Endodermal cell (in vitro differentiated cells): Measurements from ENCODE around the gene SENP1. TPM values are rescaled to one million over a fixed set of nuclear protein-coding genes. Genes with fewer than 3 reads are reported as not detected.

Source experiments
- DNase-seq: peaks from one replicate; pipeline ENCODE4 v3.0.0-alpha.2; 2017
- H3K27ac ChIP-seq: 2 replicates; pipeline ENCODE4 v1.5.1; 2013; ENCODE audit warnings: mild to moderate bottlenecking, low read depth, low read length, moderate library complexity
- H3K27me3 ChIP-seq: 2 replicates; pipeline ENCODE4 v1.6.1; 2013; ENCODE audit warnings: mild to moderate bottlenecking, low read length, moderate library complexity; ENCODE audit not compliant: insufficient read depth, control insufficient read depth, poor library complexity, severe bottlenecking
- H3K36me3 ChIP-seq: 2 replicates; pipeline ENCODE4 v1.7.0; 2013; ENCODE audit warnings: mild to moderate bottlenecking, low read length, moderate library complexity; ENCODE audit not compliant: control insufficient read depth, insufficient read depth
- H3K4me1 ChIP-seq: one replicate; pipeline ENCODE4 v1.7.0; 2013; ENCODE audit warnings: low read length; ENCODE audit not compliant: control insufficient read depth, insufficient read depth
- H3K4me3 ChIP-seq: 2 replicates; pipeline ENCODE4 v1.5.1; 2013; ENCODE audit warnings: mild to moderate bottlenecking, low read length, moderate library complexity
- H3K9ac ChIP-seq: 2 replicates; pipeline ENCODE4 v1.6.1; 2013; ENCODE audit warnings: mild to moderate bottlenecking, low read length, moderate library complexity; ENCODE audit not compliant: poor library complexity, severe bottlenecking; ENCODE audit errors: extremely low read depth
- H3K9me3 ChIP-seq: 2 replicates; pipeline ENCODE4 v1.6.1; 2013; ENCODE audit warnings: mild to moderate bottlenecking, low read length, moderate library complexity; ENCODE audit not compliant: control insufficient read depth
- H3K27ac Mint-ChIP-seq: 2 replicates; pipeline ENCODE4 v1.8.0; 2020; ENCODE audit warnings: mixed read lengths
- H3K27me3 Mint-ChIP-seq: 2 replicates; pipeline ENCODE4 v1.8.0; 2021; ENCODE audit warnings: mild to moderate bottlenecking, mixed read lengths; ENCODE audit not compliant: insufficient read depth
- H3K36me3 Mint-ChIP-seq: 2 replicates; pipeline ENCODE4 v1.8.0; 2020; ENCODE audit warnings: low read depth, mixed read lengths
- H3K4me1 Mint-ChIP-seq: 2 replicates; pipeline ENCODE4 v1.8.0; 2020; ENCODE audit warnings: mixed read lengths
- H3K4me3 Mint-ChIP-seq: 2 replicates; pipeline ENCODE4 v1.8.0; 2020; ENCODE audit warnings: mild to moderate bottlenecking, moderate library complexity, mixed read lengths
- H3K9me3 Mint-ChIP-seq: 2 replicates; pipeline ENCODE4 v1.8.0; 2020; ENCODE audit warnings: mild to moderate bottlenecking, mixed read lengths
- CTCF ChIP-seq: fragments of 200-600 bp; sonication (generic); conservative IDR thresholded peaks from 2 replicates; pipeline ENCODE4 v1.5.0; 2021; ENCODE audit warnings: antibody characterized with exemption, mild to moderate bottlenecking
- WGBS, 2 experiments: methylation state at CpG; one replicate each; pipeline versions ENCODE4 v1.1.5 to v1.1.7; 2013; ENCODE audit warnings: missing lambda C conversion rate in 2 of 2, mixed read lengths in 1 of 2; ENCODE audit not compliant: insufficient coverage in 1 of 2, insufficient read length in 1 of 2; 5-methylcytosine and 5-hydroxymethylcytosine counted together
- total RNA-seq, 2 donors: library from RNA; stranded (reverse); fragmentation: NEBNext Ultra II Directional in 1 of 2; extraction: Animal tissue kit (Norgen Biotek cat#: 25700) in 1 of 2; gene quantifications; 2 replicates in 1 of 2; 3 replicates in 1 of 2; pipeline ENCODE4 v1.2.1, GENCODE V29; 2021

Gene SENP1
- total RNA-seq, 2 donors from 2014 or later = 30.6 to 39.6 TPM

GRCh38 chr12:48119834-48120195 lies 13.9 kb upstream of the SENP1 start:
- H3K9me3 Mint-ChIP-seq = peaks cover 7% of the 10 kb centered on the region
- H3K9ac ChIP-seq = peak overlapping the region; percentile 70
- H3K4me1 Mint-ChIP-seq = peaks cover 21% of the 10 kb centered on the region
- 0 to 6% methylated on average over 3 to 5 of the region's 5 CpGs for WGBS, 2 experiments
- H3K36me3 ChIP-seq = peaks cover 19% of the 10 kb centered on the region
- peak overlapping the region; percentile 76 for H3K27ac Mint-ChIP-seq
- peak overlapping the region; percentile 98 for H3K4me3 ChIP-seq
- DNase-seq = no peak
- H3K36me3 Mint-ChIP-seq = peaks cover 17% of the 10 kb centered on the region
- H3K27me3 Mint-ChIP-seq = peaks cover 10% of the 10 kb centered on the region
- H3K4me1 ChIP-seq = peaks cover 6% of the 10 kb centered on the region
- peak overlapping the region; percentile 94 for H3K4me3 Mint-ChIP-seq
- peak overlapping the region; percentile 11 for H3K27ac ChIP-seq
- no peaks in the 10 kb centered on the region for H3K27me3 ChIP-seq
- no peak for TF ChIP-seq CTCF
- no peaks in the 10 kb centered on the region for H3K9me3 ChIP-seq

GRCh38 chr12:48119078-48119833 lies 13.4 kb upstream of the SENP1 start, which contains the start of gene PFKM:
Gene PFKM (plus strand): TSS chr12:48119364. CDS start chr12:48122775, 3,411 bp downstream.
- no peaks in the 10 kb centered on the region for H3K27me3 ChIP-seq
- Mint-ChIP-seq H3K4me1 (peaks cover 21% of the 10 kb centered on the region), H3K36me3 (peaks cover 12% of the 10 kb centered on the region), H3K9me3 (peaks cover 13% of the 10 kb centered on the region), H3K27me3 (peaks cover 10% of the 10 kb centered on the region), H3K27ac (peak within 1 kb of the TSS; percentile 97), H3K4me3 (peak within 1 kb of the TSS; percentile 94)
- peak; percentile 98 for DNase-seq
- H3K9me3 ChIP-seq = no peaks in the 10 kb centered on the region
- H3K9ac ChIP-seq = peak within 1 kb of the TSS; percentile 70
- peak within 1 kb of the TSS; percentile 98 for H3K4me3 ChIP-seq
- peaks cover 6% of the 10 kb centered on the region for H3K4me1 ChIP-seq
- peaks cover 13% of the 10 kb centered on the region for H3K36me3 ChIP-seq
- H3K27ac ChIP-seq = peak within 1 kb of the TSS; percentile 81
- TF ChIP-seq CTCF = no peak
- 0% methylated on average over 7 to 19 of the region's 20 CpGs for WGBS, 2 experiments

GRCh38 chr12:48118284-48118871 lies 12.5 kb upstream of the SENP1 start:
- H3K36me3 ChIP-seq = peaks cover 6% of the 10 kb centered on the region
- peak overlapping the region; percentile 98 for H3K4me3 ChIP-seq
- H3K9ac ChIP-seq = no peak overlapping the region
- DNase-seq = peak; percentile 56
- peaks cover 10% of the 10 kb centered on the region for H3K36me3 Mint-ChIP-seq
- H3K27me3 ChIP-seq = no peaks in the 10 kb centered on the region
- H3K9me3 ChIP-seq = no peaks in the 10 kb centered on the region
- peak overlapping the region; percentile 94 for H3K4me3 Mint-ChIP-seq
- peak overlapping the region; percentile 12 for H3K27ac ChIP-seq
- H3K9me3 Mint-ChIP-seq = peaks cover 17% of the 10 kb centered on the region
- peaks cover 21% of the 10 kb centered on the region for H3K4me1 Mint-ChIP-seq
- peaks cover 6% of the 10 kb centered on the region for H3K4me1 ChIP-seq
- WGBS, 2 experiments = 71 to 81% methylated on average over 2 to 3 of the region's 3 CpGs
- H3K27ac Mint-ChIP-seq = no peak overlapping the region
- peaks cover 10% of the 10 kb centered on the region for H3K27me3 Mint-ChIP-seq
- no peak for TF ChIP-seq CTCF
